IMR-90 (cell line): ENCODE results near the gene ABCA4.

ENCODE experiments used
- BHLHE40 ChIP-seq: fragments of 150-350 bp; IDR thresholded peaks from 2 replicates; pipeline ENCODE4 v1.6.1; 2016; ENCODE audit warnings: mild to moderate bottlenecking, low read depth, low read length
- CEBPB ChIP-seq: IDR thresholded peaks from 2 replicates; pipeline ENCODE4 v1.6.1; 2012; ENCODE audit warnings: low read depth, low read length, improper control_type of control experiment
- FOS ChIP-seq: fragments of 150-350 bp; IDR thresholded peaks from 2 replicates; pipeline ENCODE4 v1.6.1; 2016; ENCODE audit warnings: low read depth, low read length
- MAFK ChIP-seq: IDR thresholded peaks from 2 replicates; pipeline ENCODE4 v1.6.1; 2012; ENCODE audit warnings: low read depth, low read length, improper control_type of control experiment
- POLR2A ChIP-seq: IDR thresholded peaks from 2 replicates; pipeline ENCODE4 v1.6.1; 2012; ENCODE audit warnings: mild to moderate bottlenecking, low read depth, low read length
- RFX5 ChIP-seq: IDR thresholded peaks from 2 replicates; pipeline ENCODE4 v1.8.0; 2012; ENCODE audit warnings: low read depth, mild to moderate bottlenecking, low read length, moderate library complexity
- SMC3 ChIP-seq: fragments of 150-350 bp; IDR thresholded peaks from 2 replicates; pipeline ENCODE4 v1.6.1; 2016; ENCODE audit warnings: low read depth, mild to moderate bottlenecking, antibody characterized with exemption, low read length, moderate library complexity
- TF ChIP-seq, protein P1 (sequence below): conservative IDR thresholded peaks from 2 replicates; pipeline ENCODE4 v1.5.1; 2012; ENCODE audit warnings: mild to moderate bottlenecking, low read depth, low read length, improper control_type of control experiment
- TF ChIP-seq, protein P2 (sequence below): fragments of 150-350 bp; IDR thresholded peaks from 2 replicates; pipeline ENCODE4 v1.6.1; 2016; ENCODE audit warnings: low read depth, mild to moderate bottlenecking, low read length, moderate library complexity, borderline replicate concordance

GRCh38 chr1:93964777-93965200 is 156.2 kb downstream of the ABCA4 start:
- TF ChIP-seq, protein P1, sequence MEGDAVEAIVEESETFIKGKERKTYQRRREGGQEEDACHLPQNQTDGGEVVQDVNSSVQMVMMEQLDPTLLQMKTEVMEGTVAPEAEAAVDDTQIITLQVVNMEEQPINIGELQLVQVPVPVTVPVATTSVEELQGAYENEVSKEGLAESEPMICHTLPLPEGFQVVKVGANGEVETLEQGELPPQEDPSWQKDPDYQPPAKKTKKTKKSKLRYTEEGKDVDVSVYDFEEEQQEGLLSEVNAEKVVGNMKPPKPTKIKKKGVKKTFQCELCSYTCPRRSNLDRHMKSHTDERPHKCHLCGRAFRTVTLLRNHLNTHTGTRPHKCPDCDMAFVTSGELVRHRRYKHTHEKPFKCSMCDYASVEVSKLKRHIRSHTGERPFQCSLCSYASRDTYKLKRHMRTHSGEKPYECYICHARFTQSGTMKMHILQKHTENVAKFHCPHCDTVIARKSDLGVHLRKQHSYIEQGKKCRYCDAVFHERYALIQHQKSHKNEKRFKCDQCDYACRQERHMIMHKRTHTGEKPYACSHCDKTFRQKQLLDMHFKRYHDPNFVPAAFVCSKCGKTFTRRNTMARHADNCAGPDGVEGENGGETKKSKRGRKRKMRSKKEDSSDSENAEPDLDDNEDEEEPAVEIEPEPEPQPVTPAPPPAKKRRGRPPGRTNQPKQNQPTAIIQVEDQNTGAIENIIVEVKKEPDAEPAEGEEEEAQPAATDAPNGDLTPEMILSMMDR = no peak
- TF ChIP-seq BHLHE40 (no peak), SMC3 (no peak), POLR2A (no peak), RFX5 (no peak), CEBPB (peak; percentile 65), MAFK (no peak), FOS (peak; percentile 31; the same call in 1 of the 2 replicates)
- TF ChIP-seq, protein P2, sequence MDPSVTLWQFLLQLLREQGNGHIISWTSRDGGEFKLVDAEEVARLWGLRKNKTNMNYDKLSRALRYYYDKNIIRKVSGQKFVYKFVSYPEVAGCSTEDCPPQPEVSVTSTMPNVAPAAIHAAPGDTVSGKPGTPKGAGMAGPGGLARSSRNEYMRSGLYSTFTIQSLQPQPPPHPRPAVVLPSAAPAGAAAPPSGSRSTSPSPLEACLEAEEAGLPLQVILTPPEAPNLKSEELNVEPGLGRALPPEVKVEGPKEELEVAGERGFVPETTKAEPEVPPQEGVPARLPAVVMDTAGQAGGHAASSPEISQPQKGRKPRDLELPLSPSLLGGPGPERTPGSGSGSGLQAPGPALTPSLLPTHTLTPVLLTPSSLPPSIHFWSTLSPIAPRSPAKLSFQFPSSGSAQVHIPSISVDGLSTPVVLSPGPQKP = no peak
